Body of pancreas (tissue), 4 donors: Measurements from ENCODE around the gene HRH1.

Source experiments
- CTCF ChIP-seq, 7 experiments: fragments of 450-650 bp in 4 of 7; fragments of 200-600 bp in 3 of 7; sonication (generic) in 3 of 7; IDR thresholded peaks; one replicate each; pipeline ENCODE4 v1.5.1; 2016 to 2019; ENCODE audit warnings: antibody characterized with exemption in 7 of 7
- POLR2A ChIP-seq, 3 donors: fragments of 450-650 bp; IDR thresholded peaks; one replicate each; pipeline ENCODE4 v1.6.1; 2016; ENCODE audit warnings: antibody characterized with exemption in 3 of 3, mild to moderate bottlenecking in 2 of 3

GRCh38 chr3:11198070-11198469 is 43.8 kb downstream of the HRH1 start:
- TF ChIP-seq CTCF (IDR thresholded peaks at IDR 0.05) = no peak
- TF ChIP-seq POLR2A (IDR thresholded peaks at IDR 0.05) = no peak
